GM18858 (cell line): ENCODE results near the gene C12orf54.
"Not testable (repeated sequence)": the region's sequence is repeated elsewhere in the genome, so short reads cannot be mapped to it uniquely, and the experiment has no call there.

ENCODE experiments used
- ATAC-seq: cut with Tn5 transposase; IDR thresholded peaks from one replicate; pipeline ENCODE4 v1.9.1; 2021; ENCODE audit not compliant: unreplicated experiment

C12orf54 gene

DNA sequence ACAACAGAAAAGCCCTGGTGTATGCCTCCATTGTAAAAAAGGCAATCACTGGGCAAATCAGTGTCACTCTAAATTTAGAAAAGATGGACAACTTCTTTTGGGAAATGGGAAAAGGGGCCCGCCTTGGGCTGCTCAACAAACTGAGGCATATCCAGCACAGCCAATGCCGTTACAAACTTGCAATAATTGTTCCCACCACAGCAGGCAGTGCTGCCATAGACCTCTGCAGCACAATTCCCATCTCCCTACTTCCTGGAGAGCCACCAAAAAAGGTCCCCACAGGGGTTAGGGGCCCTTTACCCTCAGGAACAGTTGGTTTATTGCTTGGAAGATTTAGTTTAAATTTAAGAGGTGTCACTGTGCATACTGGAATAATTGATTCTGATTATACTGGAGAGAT lies 26.7 kb downstream of the C12orf54 start:
- ATAC-seq: no peak

GRCh38 chr12:48510111-48510510 lies 27.8 kb downstream of the C12orf54 start:
- ATAC-seq: no peak

GRCh38 chr12:48512855-48513254 lies 30.6 kb downstream of the C12orf54 start:
- peak; percentile 85 for ATAC-seq

GRCh38 chr12:48514728-48515127 lies 32.4 kb downstream of the C12orf54 start:
- ATAC-seq: no peak

GRCh38 chr12:48520381-48520780 lies 38.1 kb downstream of the C12orf54 start:
- ATAC-seq: not testable (repeated sequence)

DNA sequence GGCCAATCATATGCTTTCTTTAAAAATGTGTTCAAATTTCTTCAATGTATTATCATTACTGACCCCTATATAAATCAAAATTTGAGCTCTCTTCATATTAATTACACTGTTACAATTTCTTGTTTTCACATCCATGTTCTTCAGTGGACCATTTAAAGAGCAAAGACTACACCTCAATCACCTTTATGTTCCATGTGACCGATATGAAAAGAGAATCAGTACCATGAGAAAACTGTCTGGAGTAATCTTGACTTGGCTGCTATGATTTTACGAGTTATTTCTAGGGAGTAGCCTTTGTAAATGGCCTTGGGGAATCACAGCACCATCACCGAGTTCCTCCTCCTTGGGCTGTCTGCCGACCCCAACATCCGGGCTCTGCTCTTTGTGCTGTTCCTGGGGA lies 43.0 kb downstream of the C12orf54 start, which contains the start of gene OR8S1:
OR8S1 (plus strand) TSS at position 301 of the 400 bp plus-strand sequence; CDS start at position 301, 0 bp downstream.
- no peak for ATAC-seq

GRCh38 chr12:48527891-48528670 lies 45.8 kb downstream of the C12orf54 start:
- ATAC-seq: no peak

- no peak for ATAC-seq
These were observed 50.3 kb downstream of the C12orf54 start for GRCh38 chr12:48532601-48533000.

DNA sequence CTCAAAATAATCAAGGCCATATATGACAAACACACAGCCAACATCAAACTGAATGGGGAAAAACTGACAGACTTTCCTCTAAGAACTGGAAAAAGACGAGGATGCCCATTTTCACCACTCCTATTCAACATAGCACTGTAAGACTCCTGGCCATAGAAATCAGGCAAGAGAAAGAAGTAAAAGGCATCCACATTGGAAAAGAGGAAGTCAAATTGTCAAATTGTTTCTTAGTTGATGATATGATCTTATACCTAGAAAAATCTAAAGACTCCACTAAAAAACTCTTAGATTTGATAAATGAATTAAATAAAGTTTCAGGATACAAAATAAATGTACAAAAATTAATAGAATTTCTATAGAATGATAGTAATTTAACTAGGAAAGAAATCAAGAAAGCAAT lies 54.3 kb downstream of the C12orf54 start:
- no peak for ATAC-seq

DNA sequence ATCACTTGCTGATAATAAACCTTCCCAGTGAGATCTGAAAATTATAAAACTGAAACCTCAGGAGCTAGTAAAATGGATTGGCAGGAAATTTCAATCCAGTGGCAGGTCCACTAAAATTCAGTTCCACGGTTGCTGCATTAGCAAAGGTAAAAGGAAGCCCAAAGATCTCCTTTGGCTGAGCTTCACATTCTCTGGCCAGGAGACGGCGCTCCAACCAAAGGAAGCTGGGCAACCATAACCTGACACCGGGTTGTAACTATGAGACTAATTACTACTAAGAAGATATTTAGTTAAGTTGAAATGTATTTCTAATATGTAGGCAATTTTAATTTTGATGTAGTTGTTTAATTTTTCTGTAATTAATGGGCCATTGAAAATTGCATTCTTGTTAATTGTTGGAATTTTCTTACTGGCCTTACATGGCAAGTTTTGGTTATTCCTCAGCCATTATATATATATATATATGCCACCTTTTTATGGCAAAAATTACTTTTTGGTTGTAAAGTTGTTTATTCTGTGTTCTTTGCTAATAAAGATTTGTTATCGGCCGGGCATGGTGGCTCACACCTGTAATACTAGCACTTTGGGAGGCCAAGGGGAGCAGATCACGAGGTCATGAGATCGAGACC lies 60.1 kb downstream of the C12orf54 start:
- no peak for ATAC-seq

DNA sequence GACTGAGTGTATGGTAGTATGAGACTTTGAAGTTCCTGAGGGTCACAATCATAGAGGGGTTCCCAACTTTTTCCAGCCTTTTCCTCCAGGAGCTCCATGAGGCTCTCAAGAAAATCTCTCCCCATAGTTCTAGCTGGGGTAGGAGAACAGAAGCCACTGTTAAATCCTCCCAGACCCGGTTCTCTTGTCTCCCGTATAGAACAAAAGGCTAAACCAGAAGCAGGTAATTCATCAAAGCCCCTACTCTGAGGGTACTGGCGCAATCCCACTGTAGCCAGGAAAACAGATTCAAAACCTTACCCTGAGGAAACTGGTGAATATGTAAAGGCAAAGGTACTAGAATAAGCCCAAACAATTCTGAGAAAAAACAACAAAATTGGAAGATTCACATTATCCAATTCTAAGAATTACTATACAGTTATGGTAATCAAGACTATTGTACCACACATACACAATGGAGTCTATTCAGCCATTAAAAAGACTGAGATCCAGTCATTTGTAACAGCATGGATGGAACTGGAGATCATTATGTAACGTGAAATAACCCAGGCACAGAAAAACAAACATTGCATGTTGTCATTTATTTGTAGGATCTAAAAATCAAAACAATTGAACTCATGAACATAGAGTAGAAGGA lies 63.7 kb downstream of the C12orf54 start:
- no peak for ATAC-seq
